AG04450 (cell line): ENCODE results near the gene SP7. TPM values are rescaled to one million over a fixed set of nuclear protein-coding genes. Genes with fewer than 3 reads are reported as not detected.

ENCODE experiments used
- CTCF ChIA-PET: fragments of 300-600, 350-600 bp; formaldehyde crosslinking; extraction: SDS; loops from one replicate; lab custom pipeline; 2022; ENCODE audit warnings: antibody characterized with exemption, inconsistent platforms; lab: Charles Lee
- POLR2A ChIA-PET: fragments of 350-600 bp; formaldehyde crosslinking; extraction: SDS; loops from one replicate; lab custom pipeline; 2021; ENCODE audit warnings: antibody characterized with exemption, inconsistent platforms; lab: Yijun Ruan, JAX
- DNase-seq: peaks from one replicate; pipeline ENCODE4 v3.0.0-alpha.2; 2011; ENCODE audit warnings: low read depth, low spot score
- H3K27ac ChIP-seq: one replicate; pipeline ENCODE4 v1.5.1; 2012; ENCODE audit warnings: low read depth, low read length, control low read depth
- H3K27me3 ChIP-seq: one replicate; pipeline ENCODE4 v1.6.0; 2012; ENCODE audit warnings: low read length; ENCODE audit not compliant: control insufficient read depth, insufficient read depth
- H3K4me3 ChIP-seq: 2 replicates; pipeline ENCODE4 v1.5.1; 2011; ENCODE audit warnings: mild to moderate bottlenecking, low read depth, low read length, control low read depth
- H3K9me3 ChIP-seq: 2 replicates; pipeline ENCODE4 v1.5.1; 2012; ENCODE audit warnings: low read length; ENCODE audit not compliant: control insufficient read depth, insufficient read depth
- polyA plus RNA-seq: library from polyadenylated mRNA; depleted of rRNA; stranded (reverse); fragments of >200 nt; gene quantifications from 2 replicates; pipeline ENCODE4 v1.2.3, GENCODE V29; 2011
- TF ChIP-seq, protein P1 (sequence below): IDR thresholded peaks from 2 replicates; pipeline ENCODE4 v1.5.1; 2011; ENCODE audit warnings: low read depth, low read length, control low read depth, inconsistent platforms

The SP7 gene
- polyA plus RNA-seq, 1 experiment = not detected

DNA sequence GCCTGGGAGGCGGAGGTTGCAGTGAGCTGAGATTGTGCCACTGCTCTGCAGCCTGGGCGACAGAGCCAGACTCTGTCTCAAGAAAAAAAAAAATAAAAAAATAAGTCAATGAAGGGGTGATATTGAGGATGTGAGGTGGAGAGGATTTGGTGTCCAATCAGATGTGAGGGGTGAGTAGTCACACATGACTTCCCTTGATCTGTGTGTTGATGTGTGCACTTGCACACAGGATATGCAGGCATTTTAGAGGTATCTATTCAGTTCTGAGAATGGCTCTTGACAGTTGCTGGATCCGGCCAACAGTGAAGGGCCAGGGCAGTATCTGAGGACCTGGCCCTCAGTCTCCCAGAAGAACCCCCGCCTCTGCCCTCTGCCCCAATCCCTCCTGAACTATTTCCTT, 7.8 kb upstream of the SP7 start:
- peaks cover 9% of the 10 kb centered on the region for H3K27me3 ChIP-seq
- ChIA-PET POLR2A (interaction anchor here (1.2 to 2.2 kb wide), 4 partner anchors 8 to 123 kb away, joined by 3 to 17 read pairs (median 5); partner anchors contain the start of genes SP1 and SP7), CTCF (interaction anchor here (0.7 to 4.2 kb wide), 8 partner anchors 8 to 184 kb away, joined by 3 to 84 read pairs (median 7); partner anchors contain the start of genes AAAS and SP7)
- no peak for DNase-seq
- TF ChIP-seq, protein P1, sequence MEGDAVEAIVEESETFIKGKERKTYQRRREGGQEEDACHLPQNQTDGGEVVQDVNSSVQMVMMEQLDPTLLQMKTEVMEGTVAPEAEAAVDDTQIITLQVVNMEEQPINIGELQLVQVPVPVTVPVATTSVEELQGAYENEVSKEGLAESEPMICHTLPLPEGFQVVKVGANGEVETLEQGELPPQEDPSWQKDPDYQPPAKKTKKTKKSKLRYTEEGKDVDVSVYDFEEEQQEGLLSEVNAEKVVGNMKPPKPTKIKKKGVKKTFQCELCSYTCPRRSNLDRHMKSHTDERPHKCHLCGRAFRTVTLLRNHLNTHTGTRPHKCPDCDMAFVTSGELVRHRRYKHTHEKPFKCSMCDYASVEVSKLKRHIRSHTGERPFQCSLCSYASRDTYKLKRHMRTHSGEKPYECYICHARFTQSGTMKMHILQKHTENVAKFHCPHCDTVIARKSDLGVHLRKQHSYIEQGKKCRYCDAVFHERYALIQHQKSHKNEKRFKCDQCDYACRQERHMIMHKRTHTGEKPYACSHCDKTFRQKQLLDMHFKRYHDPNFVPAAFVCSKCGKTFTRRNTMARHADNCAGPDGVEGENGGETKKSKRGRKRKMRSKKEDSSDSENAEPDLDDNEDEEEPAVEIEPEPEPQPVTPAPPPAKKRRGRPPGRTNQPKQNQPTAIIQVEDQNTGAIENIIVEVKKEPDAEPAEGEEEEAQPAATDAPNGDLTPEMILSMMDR = no peak
- no peaks in the 10 kb centered on the region for H3K9me3 ChIP-seq
- H3K4me3 ChIP-seq = no peak overlapping the region
- no peak overlapping the region for H3K27ac ChIP-seq

DNA sequence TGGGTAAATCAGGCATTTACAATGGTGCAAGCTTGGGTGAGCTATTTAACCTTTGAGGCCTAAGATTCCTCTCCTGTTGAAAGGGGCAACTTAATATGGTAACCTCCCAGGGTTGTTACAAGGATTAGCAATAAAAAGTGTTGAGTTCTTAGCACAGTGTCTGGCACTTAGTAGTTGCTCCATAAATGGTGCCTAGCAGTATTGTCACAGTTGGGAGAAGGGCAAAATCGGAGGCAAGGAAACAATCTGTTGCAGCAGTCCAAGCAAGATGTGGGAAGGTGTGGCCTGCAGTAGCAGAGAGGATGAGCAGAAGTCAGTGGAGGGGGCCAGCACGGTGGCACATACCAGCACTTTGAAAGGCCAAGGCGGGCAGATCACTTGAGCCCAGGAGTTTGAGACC, 7.3 kb upstream of the SP7 start:
- Histone ChIP-seq H3K27me3 (peaks cover 14% of the 10 kb centered on the region), H3K27ac (no peak overlapping the region), H3K4me3 (no peak overlapping the region), H3K9me3 (no peaks in the 10 kb centered on the region)
- DNase-seq = no peak
- ChIA-PET POLR2A (no interaction called here), CTCF (interaction anchor here (0.7 to 4.2 kb wide), 4 partner anchors 9 to 22 kb away, joined by 3 to 84 read pairs (median 4); partner anchors contain the start of gene AAAS)
- TF ChIP-seq, protein P1 = no peak

DNA sequence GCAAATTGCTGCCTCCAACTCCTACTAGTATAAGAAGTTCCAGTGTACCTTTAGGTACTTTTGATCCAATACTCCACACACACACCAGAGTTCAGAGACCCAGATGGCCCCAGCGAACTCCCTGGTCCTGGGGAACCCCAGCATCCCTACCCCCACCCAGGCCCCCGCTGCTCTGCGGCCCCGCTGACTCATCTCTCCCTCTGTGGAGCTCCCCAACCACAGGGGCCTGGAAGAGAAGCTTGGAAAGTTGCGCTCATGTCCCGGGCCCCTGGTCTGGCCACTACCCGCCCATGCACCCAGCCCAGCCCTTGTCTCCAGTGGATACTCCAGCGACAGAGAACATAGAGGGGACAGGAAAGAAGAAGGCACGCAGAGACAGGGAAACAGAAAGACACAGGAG, 4.2 kb upstream of the SP7 start:
- H3K27me3 ChIP-seq = peaks cover 44% of the 10 kb centered on the region
- no peak for DNase-seq
- TF ChIP-seq, protein P1 = no peak
- ChIA-PET POLR2A (interaction anchor here (1.0 kb wide), 1 partner anchor 47 kb away, joined by 3 read pairs; no protein-coding TSS in a partner anchor), CTCF (interaction anchor here (1.0 kb wide), 1 partner anchor 19 kb away, joined by 4 read pairs; the partner anchor contains the start of gene AAAS)
- no peaks in the 10 kb centered on the region for H3K9me3 ChIP-seq
- no peak overlapping the region for H3K4me3 ChIP-seq
- no peak overlapping the region for H3K27ac ChIP-seq

DNA sequence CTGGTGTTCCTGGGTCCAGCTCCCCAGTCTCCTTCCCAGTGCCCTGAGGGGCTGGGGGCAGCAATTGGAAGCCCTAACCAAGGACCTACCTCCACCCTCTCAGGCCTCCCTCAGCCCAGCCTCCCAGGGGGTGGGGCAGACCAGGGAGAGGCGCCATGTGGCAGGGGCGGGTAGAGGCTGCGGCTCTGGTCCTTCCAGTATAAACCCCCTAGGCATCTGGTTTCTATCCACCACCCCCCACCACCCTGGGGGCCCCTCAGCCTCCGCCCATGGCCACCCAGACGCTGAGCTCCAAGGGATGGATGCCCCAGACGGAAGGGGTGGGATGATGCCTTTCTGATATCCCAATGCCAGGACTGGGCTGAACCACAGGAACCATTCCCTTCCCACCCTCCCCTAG, 2.8 kb upstream of the SP7 start:
- TF ChIP-seq, protein P1 = no peak
- H3K9me3 ChIP-seq = no peaks in the 10 kb centered on the region
- H3K27me3 ChIP-seq = peaks cover 47% of the 10 kb centered on the region
- POLR2A ChIA-PET = no interaction called here
- no peak overlapping the region for H3K4me3 ChIP-seq
- no peak overlapping the region for H3K27ac ChIP-seq
- DNase-seq = no peak
- CTCF ChIA-PET = interaction anchor here (0.6 to 1.4 kb wide), 4 partner anchors 11 to 84 kb away, joined by 4 to 5 read pairs (median 4); partner anchors contain the start of gene AAAS

DNA sequence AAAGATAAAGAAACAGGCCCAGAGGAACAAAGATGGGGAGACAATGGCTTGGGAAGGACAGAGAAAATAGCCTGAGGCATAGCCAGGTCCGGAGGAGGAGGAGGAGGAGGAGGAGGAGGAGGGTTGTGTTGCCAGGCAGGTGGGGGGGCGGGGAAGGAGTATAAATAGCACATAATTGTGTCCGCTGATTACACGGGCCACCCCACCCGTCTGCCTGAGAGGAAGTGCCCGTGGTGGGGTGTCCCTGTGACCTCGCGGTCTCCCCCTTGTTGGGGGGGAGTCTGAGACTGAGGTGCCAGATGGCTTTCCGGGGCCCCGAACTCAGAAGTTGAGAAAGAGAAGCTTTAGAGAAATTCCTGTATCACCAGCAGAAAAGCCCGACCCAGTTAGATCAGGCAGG, 1.9 kb upstream of the SP7 start:
- CTCF ChIA-PET = interaction anchor here (1.4 kb wide), 2 partner anchors 10 to 17 kb away, joined by 4 to 5 read pairs; partner anchors contain the start of gene AAAS
- no peak for DNase-seq
- TF ChIP-seq, protein P1 = no peak
- POLR2A ChIA-PET = no interaction called here
- Histone ChIP-seq H3K27me3 (peaks cover 54% of the 10 kb centered on the region), H3K9me3 (no peaks in the 10 kb centered on the region), H3K27ac (no peak overlapping the region), H3K4me3 (no peak overlapping the region)
